Uterus (tissue), 2 donors: ENCODE data around the gene DMXL2.

ENCODE experiments used
- CTCF ChIP-seq, 4 experiments: fragments of 200-600 bp in 2 of 4; fragments of 450-650 bp in 2 of 4; sonication (generic) in 2 of 4; IDR thresholded peaks; one replicate each; pipeline ENCODE4 v1.5.1; 2016 to 2019; ENCODE audit warnings: antibody characterized with exemption in 4 of 4, mild to moderate bottlenecking in 2 of 4, moderate library complexity in 1 of 4
- POLR2A ChIP-seq, 2 donors: fragments of 450-650 bp; IDR thresholded peaks; one replicate each; pipeline ENCODE4 v1.6.1; 2016; ENCODE audit warnings: antibody characterized with exemption in 2 of 2, mild to moderate bottlenecking in 1 of 2, moderate library complexity in 1 of 2

DNA sequence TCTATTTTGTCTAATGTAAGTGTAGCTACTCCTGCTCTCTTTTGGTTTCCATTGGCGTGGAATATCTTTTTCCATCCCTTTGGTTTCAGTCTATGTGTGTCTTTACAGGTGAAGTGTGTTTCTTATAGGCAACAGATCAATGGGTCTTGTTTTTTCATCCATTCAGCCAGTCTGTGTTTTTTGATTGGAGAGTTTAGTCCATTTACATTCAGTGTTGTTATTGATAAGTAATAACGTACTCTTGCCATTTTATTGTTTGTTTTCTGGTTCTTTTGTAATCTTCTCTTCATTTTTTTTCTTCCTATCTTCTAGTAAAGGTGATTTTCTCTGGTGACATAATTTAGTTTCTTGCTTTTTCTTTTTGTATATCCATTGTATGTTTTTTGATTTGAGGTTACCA is 184.0 kb downstream of the DMXL2 start:
- no peak for TF ChIP-seq CTCF (IDR thresholded peaks at IDR 0.05)
- TF ChIP-seq POLR2A (IDR thresholded peaks at IDR 0.05), result no peak
